GM12872 (cell line): ENCODE results near the gene MRM2.

Experiments
- TF ChIP-seq, protein P1 (sequence below): IDR thresholded peaks from 3 replicates; pipeline ENCODE4 v1.5.1; 2011; ENCODE audit warnings: low read depth, mild to moderate bottlenecking, low read length, moderate library complexity; ENCODE audit not compliant: insufficient read depth

MRM2 gene

DNA sequence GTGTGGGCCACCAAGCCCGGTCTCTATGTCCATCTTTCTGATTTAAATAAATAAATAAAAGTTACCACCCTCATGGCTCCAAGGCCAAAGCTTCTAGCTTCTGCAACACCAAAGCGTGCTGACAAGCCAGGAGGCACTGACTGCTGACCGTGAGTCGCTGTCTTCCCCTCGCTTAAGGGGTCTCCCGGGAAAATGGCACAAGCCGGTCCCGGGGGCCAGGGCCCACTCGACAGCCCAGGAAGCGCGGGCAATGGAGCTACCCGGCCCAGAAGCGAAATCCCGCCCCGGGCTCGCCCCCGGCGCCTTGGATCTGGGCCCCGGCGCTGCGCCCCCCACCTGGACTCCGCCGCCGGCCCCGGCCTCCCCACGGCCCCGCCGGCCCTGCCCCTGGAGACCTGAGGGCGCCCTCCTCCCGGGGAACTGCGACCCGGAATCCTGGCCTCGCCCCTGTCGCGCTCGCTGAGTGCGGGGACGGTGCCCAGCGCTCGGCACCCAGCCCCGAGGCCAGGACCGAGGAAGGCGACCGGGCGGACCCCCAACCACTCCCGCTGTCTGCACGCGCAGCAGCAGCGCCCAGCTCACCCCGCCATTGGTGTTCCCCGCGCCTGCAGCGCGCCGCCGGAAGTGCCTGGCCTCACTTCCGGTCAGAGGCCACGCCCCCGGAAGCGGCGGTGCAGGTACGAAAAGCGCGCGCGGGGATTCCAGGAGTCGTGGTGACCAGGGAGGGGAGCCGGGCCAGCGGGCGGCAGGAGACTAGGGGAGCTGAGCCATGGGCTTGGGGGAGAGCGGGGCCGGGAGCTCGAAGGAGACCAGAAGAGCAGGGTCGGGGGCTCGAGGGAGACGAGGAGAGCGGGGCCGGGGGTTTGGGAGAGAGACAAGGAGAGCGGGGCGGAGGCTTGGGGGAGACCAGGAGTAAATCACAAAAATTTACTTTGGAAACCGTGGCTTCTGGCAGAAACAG, at the start of gene MRM2, which contains the start of gene NUDT1:
TSS of gene MRM2 (minus strand) at position 626 of the 961 bp plus-strand sequence. CDS start at position 590, 36 bp downstream.
TSS of gene NUDT1 (plus strand) at position 647 of the 961 bp plus-strand sequence. CDS start 2,349 bp downstream, outside the sequence.
- TF ChIP-seq, protein P1, sequence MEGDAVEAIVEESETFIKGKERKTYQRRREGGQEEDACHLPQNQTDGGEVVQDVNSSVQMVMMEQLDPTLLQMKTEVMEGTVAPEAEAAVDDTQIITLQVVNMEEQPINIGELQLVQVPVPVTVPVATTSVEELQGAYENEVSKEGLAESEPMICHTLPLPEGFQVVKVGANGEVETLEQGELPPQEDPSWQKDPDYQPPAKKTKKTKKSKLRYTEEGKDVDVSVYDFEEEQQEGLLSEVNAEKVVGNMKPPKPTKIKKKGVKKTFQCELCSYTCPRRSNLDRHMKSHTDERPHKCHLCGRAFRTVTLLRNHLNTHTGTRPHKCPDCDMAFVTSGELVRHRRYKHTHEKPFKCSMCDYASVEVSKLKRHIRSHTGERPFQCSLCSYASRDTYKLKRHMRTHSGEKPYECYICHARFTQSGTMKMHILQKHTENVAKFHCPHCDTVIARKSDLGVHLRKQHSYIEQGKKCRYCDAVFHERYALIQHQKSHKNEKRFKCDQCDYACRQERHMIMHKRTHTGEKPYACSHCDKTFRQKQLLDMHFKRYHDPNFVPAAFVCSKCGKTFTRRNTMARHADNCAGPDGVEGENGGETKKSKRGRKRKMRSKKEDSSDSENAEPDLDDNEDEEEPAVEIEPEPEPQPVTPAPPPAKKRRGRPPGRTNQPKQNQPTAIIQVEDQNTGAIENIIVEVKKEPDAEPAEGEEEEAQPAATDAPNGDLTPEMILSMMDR, result no peak

DNA sequence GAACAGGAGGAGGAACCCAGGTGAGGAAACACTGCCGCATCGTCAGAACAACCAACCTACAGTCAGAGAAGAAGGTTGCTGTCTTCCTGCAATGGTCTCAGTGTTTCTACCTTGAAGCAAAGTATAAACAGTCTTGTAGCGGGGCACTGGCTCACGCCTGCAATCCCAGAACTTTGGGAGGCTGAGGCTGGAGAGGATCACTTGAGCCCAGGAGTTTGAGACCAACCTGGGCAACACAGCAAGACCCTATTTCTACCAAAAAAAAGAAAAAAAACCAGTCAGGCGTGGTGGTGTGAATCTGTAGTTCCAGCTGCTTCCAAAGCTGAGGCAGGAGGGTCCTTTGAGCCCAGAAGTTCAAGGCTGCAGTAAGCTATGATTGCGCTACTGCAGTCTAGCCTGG, 48.9 kb upstream of the MRM2 start:
- TF ChIP-seq, protein P1, result no peak

DNA sequence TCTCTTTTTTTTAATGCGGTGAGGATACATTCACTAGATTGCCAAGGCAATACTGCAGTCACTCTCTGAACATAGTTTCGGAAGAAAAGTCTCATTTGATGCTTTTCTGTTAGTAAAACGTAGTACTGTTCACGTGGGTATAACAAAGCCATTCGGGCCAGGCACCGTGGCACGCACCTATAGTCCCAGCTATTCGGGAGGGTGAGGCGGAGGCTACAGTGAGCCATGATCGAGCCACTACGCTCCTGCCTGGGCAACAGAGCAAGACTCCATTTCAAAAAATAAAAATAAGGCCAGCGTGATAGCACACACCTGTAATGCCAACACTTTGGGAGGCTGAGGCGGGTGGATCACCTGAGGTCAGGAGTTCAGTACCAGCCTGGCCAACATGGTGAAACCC, 47.6 kb upstream of the MRM2 start:
- TF ChIP-seq, protein P1, result no peak

DNA sequence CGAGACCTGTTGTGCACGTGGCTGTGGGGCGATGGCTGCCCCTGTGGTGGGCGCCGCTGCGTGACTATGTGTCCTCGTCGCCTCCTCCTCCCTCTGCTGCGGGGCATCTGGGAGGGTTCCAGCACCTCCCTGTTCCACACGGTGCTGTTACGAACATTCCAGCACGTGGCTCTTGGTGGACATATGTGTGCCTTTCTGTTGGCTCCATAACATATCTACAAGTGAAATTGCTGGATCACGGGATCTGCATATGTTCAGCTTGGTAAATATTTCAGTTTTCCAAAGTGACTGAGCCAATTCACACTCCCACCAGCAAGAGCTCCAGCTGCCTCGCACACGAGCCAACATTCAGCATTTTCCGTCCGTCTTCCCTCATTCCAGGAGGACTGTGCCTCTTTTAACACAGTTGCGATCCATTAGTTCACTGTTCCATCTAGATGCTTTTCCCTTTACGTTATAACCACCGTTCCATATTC, 47.1 kb upstream of the MRM2 start:
- TF ChIP-seq, protein P1, result no peak

DNA sequence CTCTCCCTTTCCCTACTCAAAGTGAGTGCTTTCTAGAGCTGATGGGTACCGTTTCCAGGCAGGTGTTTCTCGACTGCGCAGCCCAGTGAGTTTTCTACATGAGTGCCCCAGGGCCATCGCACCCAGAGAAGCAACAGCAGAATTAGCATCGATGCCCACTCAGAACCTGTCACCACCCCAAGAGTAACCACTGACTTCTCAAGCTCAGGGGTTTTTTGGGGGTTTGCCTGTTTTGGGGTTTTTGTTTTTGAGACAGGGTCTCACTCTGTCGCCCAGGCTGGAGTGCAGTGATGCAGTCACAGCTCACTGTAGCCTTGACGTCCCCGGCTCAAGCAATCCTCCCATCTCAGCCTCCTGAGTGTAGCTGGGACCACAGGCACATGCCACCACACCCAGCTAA, 46.5 kb upstream of the MRM2 start:
- TF ChIP-seq, protein P1, result no peak

DNA sequence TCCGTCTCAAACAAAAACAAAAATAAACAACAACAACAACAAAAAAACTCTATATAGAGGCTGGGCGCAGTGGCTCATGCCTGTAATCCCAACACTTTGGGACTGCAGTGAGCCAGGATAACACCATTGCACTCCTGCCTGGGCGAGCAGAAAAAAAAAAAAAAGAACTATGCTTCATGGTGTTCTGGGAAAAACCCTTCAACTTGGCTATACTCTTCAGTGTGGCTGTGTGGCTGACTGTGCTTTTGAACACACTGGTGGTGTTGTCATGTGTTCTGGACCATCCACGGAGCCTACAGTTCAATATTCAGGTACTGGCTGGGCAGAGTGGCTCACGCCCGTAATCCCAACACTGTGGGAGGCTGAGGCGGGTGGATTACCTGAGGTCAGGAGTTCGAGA, 45.7 kb upstream of the MRM2 start:
- TF ChIP-seq, protein P1, result no peak

DNA sequence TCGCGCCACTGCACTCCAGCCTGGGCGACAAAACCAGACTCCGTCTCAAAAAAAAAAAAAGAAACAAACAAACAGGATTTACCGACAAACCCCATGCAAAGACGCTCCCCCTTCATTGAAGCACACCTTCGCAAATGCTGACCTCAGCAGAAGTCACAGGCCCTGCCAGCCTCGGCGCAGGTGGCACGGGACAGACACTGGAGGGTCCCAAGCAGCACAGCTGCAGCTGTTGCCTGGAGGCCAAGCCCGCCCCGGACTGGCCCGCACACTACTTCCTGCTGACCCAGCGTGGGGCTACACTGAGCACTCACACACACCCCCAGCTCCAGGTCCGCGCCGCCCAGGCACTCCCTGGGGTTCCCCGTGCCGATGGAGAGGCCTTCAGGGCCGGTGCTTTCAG, 41.1 kb upstream of the MRM2 start:
- TF ChIP-seq, protein P1, result no peak
